GM19468 (cell line): ENCODE results near the gene HPN.
"Not testable (repeated sequence)": the region's sequence is repeated elsewhere in the genome, so short reads cannot be mapped to it uniquely, and the experiment has no call there.

Experiments
- ATAC-seq: cut with Tn5 transposase; IDR thresholded peaks from one replicate; pipeline ENCODE4 v1.9.1; 2021; ENCODE audit warnings: mild to moderate bottlenecking, moderate library complexity, moderate number of reproducible peaks; ENCODE audit not compliant: unreplicated experiment; ENCODE audit errors: extremely low read depth

HPN gene

DNA sequence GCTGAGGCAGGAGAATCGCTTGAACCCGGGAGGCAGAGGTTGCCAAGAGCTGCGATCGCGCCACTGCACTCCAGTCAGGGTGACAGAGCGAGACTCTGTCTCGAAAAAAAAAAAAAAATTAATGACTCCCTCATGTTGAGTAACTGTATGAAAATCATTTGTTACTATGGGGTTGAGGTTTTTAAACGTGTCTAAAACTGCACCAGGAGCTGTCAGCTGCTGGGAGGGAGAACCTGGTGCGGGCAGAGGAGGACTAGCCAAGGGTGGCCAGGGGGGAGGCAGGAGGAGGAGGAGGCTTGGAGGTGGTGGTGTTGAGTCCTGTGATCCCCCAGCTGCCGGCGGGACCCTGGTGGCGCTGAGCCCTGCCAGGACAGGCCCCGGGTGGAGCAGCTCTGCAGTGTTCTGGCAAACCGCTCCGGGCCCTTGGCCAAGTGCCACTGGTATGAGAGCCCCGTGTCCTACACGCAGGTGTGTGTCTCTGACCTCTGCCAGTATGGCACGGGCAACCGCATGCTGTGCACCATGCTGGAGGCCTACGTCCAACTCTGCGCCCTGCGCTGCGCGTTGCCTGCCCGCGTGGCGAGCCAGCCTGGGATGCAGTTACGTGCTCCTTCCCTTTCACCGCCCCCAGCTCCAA is 57.0 kb downstream of the HPN start:
- ATAC-seq, result no peak

DNA sequence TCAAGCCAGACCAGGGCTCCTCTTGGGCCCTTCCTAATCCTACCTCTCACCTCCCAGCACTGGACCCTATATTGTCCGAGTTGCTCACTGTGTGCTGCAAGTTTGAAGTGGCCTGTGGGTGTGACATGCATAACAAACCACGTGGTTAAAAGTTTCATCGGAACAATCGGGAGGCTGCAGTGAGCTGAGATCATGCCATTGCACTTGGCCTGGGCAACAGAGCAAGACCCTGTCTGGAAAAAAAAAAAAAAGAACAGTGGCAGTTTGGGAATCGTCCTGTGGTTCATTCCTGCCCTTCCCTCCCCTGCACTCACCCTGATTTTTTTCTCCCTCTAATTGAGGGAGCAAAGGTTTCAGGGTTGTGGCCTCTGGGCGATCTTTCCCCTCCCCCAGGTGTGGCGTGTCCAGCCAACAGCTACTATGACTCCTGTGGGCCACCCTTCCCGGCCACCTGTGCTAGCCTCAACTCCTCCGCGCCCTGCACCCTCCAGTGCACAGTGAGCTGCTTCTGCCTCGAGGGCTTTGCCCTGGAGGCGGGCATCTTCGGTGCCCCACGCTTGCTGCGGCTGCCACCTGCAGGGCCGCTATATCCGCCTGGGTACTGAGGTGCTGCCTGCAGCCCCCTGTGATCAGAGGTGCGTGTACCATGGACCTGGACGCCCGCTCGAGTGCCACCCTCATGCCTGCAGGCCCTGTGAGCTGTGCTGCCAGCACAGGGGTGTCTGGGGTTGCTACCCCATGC is 57.8 kb downstream of the HPN start:
- ATAC-seq, result no peak

DNA sequence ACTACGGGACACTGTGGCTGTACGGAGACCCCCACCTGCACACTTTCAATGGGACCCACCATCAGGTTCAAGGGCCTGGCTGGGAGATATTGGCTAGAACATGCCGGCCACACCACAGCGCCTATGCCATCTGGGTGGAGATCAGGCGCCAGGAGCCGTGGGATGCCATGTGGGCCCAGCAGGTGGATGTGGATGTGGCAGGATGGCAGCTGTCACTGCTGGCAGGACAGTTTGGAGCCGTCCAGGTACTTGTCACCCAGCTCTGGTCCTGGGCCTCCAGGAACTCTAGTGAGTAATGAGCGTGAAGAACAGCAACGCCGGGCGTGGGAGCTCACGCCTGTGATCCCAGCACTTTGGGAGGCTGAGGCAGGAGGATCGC is 58.4 kb downstream of the HPN start:
- no peak for ATAC-seq

DNA sequence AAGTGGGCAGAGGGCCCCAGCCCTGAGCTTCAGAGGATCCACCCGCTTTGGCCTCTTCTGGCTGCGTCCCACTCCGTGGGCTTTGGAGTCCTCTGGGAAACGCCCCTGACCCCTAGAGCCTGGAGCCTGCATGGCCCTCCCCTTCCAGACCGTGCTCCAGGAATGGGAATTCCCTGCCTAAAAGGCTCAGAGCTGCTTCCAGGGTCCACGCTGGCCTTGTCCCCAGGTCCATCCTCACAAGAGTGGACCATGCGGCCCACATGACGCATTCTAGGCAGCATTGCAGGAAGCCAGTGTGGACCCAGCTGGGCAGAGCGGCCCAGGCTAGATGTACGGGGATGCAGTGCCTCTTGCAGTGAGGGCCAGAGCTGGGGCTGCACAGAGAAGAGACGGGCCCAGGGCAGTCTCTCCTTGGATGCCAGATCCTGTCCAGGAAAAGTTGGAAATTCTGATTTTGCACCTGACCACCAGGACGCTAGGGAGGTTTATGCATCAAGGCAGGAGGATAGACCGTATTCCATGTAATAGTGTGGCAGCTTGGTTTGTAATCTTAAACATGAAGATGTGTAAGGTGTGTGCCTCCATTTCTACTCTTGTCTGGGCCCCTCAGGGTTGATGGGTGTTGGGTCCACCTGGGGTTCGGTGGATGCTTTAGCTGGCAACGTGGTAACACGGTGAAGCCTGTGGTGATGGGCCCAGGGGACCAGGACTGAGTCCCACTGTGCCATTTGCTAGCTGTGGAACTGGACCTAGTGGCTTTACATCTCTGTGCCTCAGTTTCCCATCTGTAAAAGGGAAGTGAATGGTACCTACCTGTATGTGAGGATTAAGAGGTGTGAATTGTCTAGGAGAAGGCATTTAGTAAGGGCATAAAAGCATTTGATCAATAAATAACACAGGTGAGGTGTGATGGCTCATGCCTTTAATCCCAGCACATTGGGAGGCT is 59.3 kb downstream of the HPN start:
- ATAC-seq, result no peak

DNA sequence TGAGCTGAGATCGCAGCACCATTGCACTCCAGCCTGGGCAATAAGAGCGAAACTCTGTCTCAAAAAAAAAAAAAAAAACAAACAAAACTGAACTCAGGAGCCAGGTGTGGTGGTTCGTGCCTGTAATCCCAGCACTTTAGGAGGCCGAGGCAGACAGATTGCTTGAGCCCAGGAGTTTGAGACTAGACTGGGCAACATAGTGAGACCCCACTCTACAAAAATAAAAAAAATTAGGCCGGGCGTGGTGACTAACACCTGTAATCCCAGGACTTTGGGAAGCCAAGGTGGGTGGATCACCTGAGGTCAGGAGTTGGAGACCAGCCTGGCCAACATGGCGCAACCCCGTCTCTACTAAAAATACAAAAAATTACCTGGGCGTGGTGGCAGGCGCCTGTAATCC is 60.4 kb downstream of the HPN start:
- not testable (repeated sequence) for ATAC-seq

DNA sequence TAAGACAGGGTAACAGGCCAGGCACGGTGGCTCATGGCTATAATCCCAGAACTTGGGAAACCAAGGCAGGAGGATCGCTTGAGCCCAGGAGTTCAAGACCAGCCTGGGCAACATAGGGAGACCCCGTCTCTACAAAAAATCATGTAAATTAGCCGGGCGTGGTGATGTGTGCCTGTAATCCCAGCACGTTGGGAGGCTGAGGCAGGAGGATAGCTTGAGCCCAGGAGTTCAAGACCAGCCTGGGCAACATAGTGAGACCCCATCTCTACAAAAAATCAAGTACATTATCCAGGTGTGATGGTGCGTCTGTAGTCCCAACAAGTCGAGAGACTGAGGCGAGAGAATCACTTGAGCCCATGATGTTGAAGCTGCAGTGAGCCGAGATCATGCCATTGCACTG is 62.1 kb downstream of the HPN start:
- not testable (repeated sequence) for ATAC-seq

DNA sequence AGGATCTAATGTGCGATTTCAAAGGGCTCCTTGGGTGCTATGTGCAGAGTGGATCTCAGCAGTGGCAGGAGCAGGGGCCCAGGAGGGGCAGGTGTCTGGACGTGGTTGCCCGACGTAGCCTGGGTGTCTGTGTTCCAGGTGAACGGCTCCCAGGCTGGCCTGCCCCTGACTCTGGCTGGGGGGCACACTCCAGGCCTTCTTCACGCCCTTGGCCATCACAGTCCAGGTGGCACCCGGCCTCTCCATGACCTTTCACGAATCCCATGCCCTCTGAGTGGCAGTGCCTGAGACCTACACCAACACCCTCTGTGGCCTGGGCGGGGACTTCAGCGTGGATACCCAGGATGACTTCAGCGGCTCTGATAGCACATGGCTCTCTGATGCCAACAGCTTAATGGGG is 62.8 kb downstream of the HPN start:
- no peak for ATAC-seq

DNA sequence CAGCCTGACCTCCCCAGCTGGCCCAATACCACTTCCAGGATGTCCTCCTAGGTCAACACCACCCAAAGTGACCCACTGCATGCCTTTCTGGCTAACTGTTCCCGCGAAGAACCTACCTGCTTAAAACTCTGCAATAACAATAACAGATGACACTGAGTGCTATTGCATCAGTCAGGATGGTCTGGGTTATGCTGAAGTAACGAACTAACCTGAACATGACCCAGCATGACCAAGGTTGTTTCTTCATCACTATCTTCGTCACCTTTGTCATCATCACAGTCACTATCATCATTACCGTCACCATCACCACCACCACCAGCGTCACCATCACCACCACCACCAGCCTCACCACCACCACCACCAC is 63.5 kb downstream of the HPN start:
- no peak for ATAC-seq

DNA sequence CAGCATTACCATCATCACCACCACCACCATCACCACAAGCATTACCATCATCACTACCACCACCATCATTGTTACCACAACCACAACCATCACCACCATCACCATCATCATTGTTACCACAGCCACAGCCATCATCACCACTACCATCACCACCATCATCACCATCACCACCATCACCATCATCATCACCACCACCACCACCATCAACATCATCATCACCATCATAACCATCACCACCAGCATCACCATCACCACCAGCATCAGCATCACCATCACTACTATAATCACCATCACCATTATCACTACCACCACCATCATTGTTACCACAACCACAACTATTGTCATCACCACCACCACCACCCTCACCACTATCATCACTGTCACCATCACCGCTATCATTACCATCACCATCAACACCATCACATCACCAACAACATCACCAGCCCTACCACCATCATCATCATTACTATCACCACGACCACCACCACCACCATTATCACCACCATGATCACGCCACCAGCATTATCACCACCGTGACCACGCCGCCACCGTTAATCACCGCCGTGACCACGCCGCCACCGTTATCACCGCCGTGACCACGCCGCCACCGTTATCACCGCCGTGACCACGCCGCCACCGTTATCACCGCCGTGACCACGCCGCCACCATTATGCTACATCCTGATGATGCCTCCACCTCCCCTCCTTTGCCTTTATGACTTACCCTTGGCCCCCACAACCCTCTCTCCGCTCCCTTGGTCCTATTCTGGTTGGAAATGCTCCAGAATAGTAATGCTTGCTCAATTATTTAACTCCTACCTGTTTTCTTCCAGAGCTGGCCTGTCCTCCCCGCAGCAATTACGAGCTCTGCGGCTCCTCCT is 64.1 kb downstream of the HPN start:
- ATAC-seq, result no peak

DNA sequence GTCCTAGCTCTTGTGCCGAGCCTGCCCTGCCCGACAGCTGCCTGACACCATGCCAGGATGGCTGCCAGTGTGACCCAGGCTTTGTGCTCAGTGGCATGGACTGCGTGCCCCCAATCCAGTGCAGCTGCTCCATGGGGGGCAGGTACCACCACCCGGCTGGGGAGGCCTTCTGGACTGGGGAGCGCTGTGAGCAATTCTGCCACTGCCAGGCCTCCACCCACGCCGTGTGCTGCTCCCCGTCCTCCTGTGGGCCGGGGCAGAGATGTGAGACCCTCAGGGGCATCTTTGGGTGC is 64.7 kb downstream of the HPN start:
- ATAC-seq, result no peak

DNA sequence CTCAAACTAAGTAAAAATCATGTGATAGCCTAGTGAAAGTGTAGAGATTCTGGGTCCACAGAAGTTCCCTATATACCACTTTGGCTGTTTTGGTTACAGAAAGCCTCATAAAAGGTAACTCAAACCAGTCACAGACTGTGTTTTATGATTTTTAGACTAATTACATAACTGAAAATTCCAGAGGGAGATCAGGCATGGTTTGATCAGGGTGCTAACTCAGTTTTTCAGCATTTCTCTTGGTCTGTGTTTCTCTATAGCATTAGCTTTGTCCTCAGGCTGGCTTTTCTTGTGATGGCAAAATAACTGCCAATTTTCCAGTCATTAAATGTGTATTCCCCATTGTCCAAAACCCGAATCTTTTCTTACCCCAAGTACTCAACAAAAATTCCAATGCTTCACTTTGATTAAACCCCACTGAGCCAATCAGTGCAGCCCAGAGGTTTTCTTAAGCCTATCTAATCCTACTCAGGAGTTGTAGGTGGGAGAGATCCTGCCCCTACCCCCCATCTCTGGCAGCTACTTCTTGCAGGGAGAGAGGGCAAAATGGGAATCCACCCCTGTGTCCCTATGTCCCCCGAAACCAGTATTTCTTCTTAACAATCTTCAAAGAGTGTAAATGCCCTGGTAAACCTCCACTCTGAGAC is 65.5 kb downstream of the HPN start:
- ATAC-seq, result no peak

DNA sequence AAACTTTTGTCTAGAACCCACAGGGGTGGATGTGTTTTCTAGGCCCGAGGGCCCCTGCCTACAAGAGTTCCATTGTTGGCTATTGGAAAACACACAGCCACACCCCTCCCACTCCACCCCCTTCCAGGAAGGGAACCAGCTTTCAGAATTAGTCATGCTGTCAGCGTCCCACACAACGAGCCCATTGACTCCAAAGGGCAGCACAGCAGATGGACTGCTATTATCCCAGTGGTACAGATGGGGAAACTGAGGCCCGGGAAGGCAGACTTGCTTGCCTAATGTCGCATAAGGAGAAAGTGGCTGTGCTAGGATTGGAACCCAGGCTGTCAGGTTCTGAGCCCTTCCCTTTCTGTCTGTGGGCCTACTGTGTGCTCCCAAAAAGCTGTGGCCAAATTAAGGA is 66.0 kb downstream of the HPN start:
- ATAC-seq, result no peak

DNA sequence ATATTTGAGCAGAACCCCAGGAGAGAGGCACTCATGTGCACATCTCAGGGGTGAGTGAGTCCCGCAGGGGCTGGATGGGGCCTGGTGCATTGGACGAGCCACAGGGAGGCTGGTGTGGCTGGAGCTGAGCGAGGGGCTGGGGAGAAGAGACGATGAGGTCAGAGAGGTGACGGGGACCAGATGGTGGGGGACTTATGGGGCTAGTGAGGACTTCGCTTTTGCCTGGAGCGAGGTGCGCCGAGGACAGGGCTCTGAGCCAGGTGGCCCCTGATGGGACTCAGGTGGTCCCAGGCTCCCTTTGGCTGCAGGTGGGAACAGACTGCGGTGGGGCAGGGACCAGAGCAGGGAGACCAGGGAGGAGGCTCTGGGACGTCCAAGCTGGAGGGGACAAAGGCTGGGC is 67.2 kb downstream of the HPN start:
- ATAC-seq, result no peak

DNA sequence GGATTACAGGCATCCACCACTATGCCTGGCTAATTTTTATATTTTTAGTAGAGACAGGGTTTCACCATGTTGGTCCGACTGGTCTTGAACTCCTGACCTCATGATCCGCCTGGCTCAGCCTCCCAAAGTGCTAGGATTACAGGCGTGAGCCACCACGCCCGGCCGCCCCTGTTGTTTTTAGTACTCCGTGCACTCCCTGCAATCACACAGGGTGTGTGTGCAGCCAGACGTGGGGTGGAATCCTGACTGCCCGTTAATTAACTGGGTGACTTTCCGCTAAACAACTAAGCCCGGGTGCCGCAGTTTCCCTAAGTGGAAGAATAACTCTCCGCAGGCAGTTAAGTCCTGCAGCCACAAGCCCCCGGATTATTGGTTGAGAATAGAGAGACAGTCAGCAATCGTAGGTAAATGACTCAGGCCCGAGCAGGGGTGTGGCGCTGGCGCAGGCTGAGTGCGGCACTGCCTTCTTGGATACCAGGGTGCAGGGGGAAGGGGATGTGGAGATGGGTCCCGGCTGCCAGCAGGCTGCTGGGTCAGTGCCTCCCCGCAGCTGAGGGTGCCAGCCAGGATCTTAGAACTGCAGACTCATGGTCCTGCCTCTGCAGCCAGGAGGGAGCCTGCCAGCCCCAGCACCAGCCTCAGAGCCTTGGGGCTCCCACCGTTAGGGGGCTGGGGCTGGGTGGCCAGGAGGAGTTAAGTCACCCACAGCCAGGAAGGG is 68.0 kb downstream of the HPN start:
- ATAC-seq, result no peak

DNA sequence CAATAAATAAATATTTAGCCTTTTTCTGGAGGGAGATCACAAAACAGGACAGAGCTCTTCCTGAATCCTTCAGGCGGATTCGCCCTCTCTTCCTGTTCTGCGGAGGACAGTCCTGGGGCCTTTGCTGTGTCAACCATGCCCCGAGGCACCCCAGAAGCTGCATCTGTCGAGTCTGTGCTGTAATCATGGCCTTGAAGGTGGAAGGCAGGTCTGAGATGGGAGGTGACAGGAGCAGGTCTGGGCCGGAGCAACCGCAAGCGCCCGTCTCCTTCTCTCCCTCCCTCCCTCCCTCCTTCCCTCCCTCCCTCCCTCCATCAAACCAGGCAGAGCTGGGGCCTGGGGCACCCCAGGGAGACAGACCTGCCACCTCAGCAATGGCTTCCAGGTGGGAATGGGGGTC is 69.5 kb downstream of the HPN start:
- no peak for ATAC-seq

DNA sequence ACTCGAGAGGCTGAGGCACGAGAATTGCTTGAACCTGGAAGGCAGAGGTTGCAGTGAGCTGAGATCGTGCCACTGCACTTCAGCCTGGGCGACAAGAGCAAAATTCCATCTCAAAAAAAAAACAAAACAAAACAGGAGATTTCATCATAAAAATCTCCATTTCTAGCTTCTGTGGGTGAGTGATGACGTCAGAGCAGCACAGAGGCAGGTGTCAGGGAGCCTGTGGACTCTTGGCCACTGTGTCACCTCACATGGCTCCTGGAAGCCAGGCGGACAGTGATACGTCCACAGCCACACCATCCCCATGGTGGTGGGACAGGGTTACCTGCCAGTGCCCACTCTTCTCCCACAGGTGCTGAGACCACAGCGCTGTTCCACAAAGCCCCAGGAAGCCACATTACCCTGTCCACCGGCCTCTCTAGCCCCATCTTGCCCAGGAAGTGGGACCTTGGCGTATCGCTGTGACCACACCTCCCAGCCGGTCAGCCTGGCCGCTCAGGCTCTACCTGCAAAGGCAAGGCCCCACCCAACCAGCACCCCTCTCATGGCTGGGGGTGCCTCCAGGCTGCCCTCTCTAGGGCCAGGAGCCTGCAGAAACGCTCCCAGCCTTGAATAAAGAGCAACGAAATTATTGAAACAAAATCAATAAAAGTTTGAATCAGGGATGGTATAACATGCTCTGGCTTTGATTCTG is 71.6 kb downstream of the HPN start:
- no peak for ATAC-seq

DNA sequence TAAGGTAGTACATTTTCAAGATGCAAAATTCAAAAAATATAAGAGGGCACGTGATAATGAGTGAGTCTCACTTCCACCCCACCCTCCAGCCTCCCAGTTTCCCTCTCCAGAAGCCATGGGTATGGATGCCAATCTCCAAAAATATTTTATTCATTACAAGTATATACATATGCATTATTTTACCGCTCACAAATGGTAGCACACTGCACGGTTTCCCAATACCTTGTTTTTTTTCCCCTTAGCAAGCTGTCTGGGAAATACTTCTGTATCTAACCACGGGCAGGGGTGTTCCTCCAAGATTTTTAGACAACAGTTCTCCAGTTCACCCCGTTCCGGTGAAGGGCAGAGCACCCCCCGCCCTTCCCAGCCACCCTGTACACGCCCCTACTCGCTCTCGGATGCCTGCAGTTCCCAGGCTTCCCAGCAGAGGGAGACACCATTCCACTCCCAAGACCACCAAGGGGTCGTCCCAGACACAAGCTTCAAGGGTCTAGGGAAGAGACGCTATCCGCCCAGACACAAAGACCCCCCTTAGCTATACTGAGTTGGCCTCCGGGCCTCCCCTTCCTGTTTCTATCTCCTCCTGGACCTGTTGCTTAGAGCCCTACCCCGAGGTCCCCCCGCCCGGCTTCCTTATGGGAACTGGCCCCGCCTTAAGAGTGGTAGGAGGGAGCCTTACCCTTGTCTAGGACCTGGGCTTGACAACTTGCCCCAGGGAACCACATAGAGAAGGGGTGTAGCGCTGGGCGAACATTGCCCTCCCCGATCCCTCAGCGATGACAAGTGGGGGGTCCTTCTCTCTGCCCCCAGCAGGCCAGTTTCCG is 73.0 kb downstream of the HPN start:
- ATAC-seq, result no peak
